ENCODE results near the gene KIF6. TPM values are rescaled to one million over a fixed set of nuclear protein-coding genes. Genes with fewer than 3 reads are reported as not detected.

The KIF6 gene
- total RNA-seq, 1 donor from 2014 or later: 2.0 TPM

GRCh38 chr6:39452306-39453145, 272.7 kb downstream of the KIF6 start:
- no peaks in the 10 kb centered on the region for H3K27me3 ChIP-seq (ENCODE audit: insufficient read depth, low read length)
- Mint-ChIP-seq H3K27ac (ENCODE audit: unreplicated experiment) (no peak overlapping the region), H3K4me3 (ENCODE audit: unreplicated experiment) (no peak overlapping the region), H3K36me3 (ENCODE audit: low read depth, unreplicated experiment) (peaks cover 2% of the 10 kb centered on the region), H3K4me1 (ENCODE audit: low read depth, unreplicated experiment) (peaks cover 12% of the 10 kb centered on the region), H3K9me3 (ENCODE audit: unreplicated experiment) (peaks cover 2% of the 10 kb centered on the region), H3K27me3 (ENCODE audit: low read depth, unreplicated experiment) (peaks cover 6% of the 10 kb centered on the region)
- H3K79me2 ChIP-seq (ENCODE audit: insufficient read depth, low read length): no peaks in the 10 kb centered on the region
- DNase-seq (ENCODE audit: low read depth): peak; percentile 81
- TF ChIP-seq CTCF (IDR thresholded peaks at IDR 0.05; ENCODE audit: insufficient read depth, low read depth, low read length) (no peak), EZH2 (IDR thresholded peaks at IDR 0.05; ENCODE audit: insufficient read depth, low read length) (no peak)
- no peak overlapping the region for H3K9ac ChIP-seq (ENCODE audit: low read length)
- H3K4me1 ChIP-seq (ENCODE audit: insufficient read depth, low read length): peaks cover 12% of the 10 kb centered on the region
- no peaks in the 10 kb centered on the region for H3K9me3 ChIP-seq (ENCODE audit: insufficient read depth, low read depth, low read length)
- H3K4me2 ChIP-seq (ENCODE audit: low read length): peak overlapping the region; percentile 27
- H4K20me1 ChIP-seq (ENCODE audit: insufficient read depth, low read length): no peaks in the 10 kb centered on the region
- H3K27ac ChIP-seq (ENCODE audit: low read depth, low read length): no peak overlapping the region
- H3K4me3 ChIP-seq (ENCODE audit: insufficient read depth, low read depth, low read length): no peak overlapping the region
- no peaks in the 10 kb centered on the region for H3K36me3 ChIP-seq (ENCODE audit: insufficient read depth, low read length)
- H2AFZ ChIP-seq (ENCODE audit: low read depth, low read length): no peak overlapping the region
- peak; percentile 47 for FAIRE-seq

- no peak overlapping the region for H3K4me3 ChIP-seq (ENCODE audit: insufficient read depth, low read depth, low read length)
- no peak overlapping the region for H3K27ac ChIP-seq (ENCODE audit: low read depth, low read length)
- FAIRE-seq (no peak), DNase-seq (ENCODE audit: low read depth) (no peak)
- H3K79me2 ChIP-seq (ENCODE audit: insufficient read depth, low read length): no peaks in the 10 kb centered on the region
- Mint-ChIP-seq H3K9me3 (ENCODE audit: unreplicated experiment) (peaks cover 4% of the 10 kb centered on the region), H3K27ac (ENCODE audit: unreplicated experiment) (no peak overlapping the region), H3K36me3 (ENCODE audit: low read depth, unreplicated experiment) (peaks cover 2% of the 10 kb centered on the region), H3K4me3 (ENCODE audit: unreplicated experiment) (no peak overlapping the region), H3K4me1 (ENCODE audit: low read depth, unreplicated experiment) (peaks cover 18% of the 10 kb centered on the region), H3K27me3 (ENCODE audit: low read depth, unreplicated experiment) (peaks cover 6% of the 10 kb centered on the region)
- H3K27me3 ChIP-seq (ENCODE audit: insufficient read depth, low read length): no peaks in the 10 kb centered on the region
- no peaks in the 10 kb centered on the region for H3K9me3 ChIP-seq (ENCODE audit: insufficient read depth, low read depth, low read length)
- no peaks in the 10 kb centered on the region for H3K36me3 ChIP-seq (ENCODE audit: insufficient read depth, low read length)
- H3K4me1 ChIP-seq (ENCODE audit: insufficient read depth, low read length): peaks cover 12% of the 10 kb centered on the region
- H2AFZ ChIP-seq (ENCODE audit: low read depth, low read length): no peak overlapping the region
- H3K4me2 ChIP-seq (ENCODE audit: low read length): peak overlapping the region; percentile 27
- H3K9ac ChIP-seq (ENCODE audit: low read length): no peak overlapping the region
- TF ChIP-seq CTCF (IDR thresholded peaks at IDR 0.05; ENCODE audit: insufficient read depth, low read depth, low read length): peak; percentile 41
- no peak for TF ChIP-seq EZH2 (IDR thresholded peaks at IDR 0.05; ENCODE audit: insufficient read depth, low read length)
- H4K20me1 ChIP-seq (ENCODE audit: insufficient read depth, low read length): no peaks in the 10 kb centered on the region
Measured at GRCh38 chr6:39451831-39452230, 273.4 kb downstream of the KIF6 start.

- Mint-ChIP-seq H3K4me3 (ENCODE audit: unreplicated experiment) (no peak overlapping the region), H3K4me1 (ENCODE audit: low read depth, unreplicated experiment) (peaks cover 20% of the 10 kb centered on the region), H3K36me3 (ENCODE audit: low read depth, unreplicated experiment) (no peaks in the 10 kb centered on the region), H3K9me3 (ENCODE audit: unreplicated experiment) (peaks cover 3% of the 10 kb centered on the region), H3K27me3 (ENCODE audit: low read depth, unreplicated experiment) (peaks cover 10% of the 10 kb centered on the region), H3K27ac (ENCODE audit: unreplicated experiment) (no peak overlapping the region)
- H3K4me2 ChIP-seq (ENCODE audit: low read length): no peak overlapping the region
- no peaks in the 10 kb centered on the region for H3K27me3 ChIP-seq (ENCODE audit: insufficient read depth, low read length)
- no peaks in the 10 kb centered on the region for H3K79me2 ChIP-seq (ENCODE audit: insufficient read depth, low read length)
- TF ChIP-seq EZH2 (IDR thresholded peaks at IDR 0.05; ENCODE audit: insufficient read depth, low read length): no peak
- TF ChIP-seq CTCF (IDR thresholded peaks at IDR 0.05; ENCODE audit: insufficient read depth, low read depth, low read length): no peak
- FAIRE-seq (no peak), DNase-seq (ENCODE audit: low read depth) (no peak)
- no peaks in the 10 kb centered on the region for H4K20me1 ChIP-seq (ENCODE audit: insufficient read depth, low read length)
- no peaks in the 10 kb centered on the region for H3K36me3 ChIP-seq (ENCODE audit: insufficient read depth, low read length)
- H3K9me3 ChIP-seq (ENCODE audit: insufficient read depth, low read depth, low read length): no peaks in the 10 kb centered on the region
- H3K27ac ChIP-seq (ENCODE audit: low read depth, low read length): no peak overlapping the region
- no peak overlapping the region for H3K9ac ChIP-seq (ENCODE audit: low read length)
- H3K4me1 ChIP-seq (ENCODE audit: insufficient read depth, low read length): peaks cover 12% of the 10 kb centered on the region
- no peak overlapping the region for H3K4me3 ChIP-seq (ENCODE audit: insufficient read depth, low read depth, low read length)
- H2AFZ ChIP-seq (ENCODE audit: low read depth, low read length): no peak overlapping the region
Measured at GRCh38 chr6:39449022-39449421, 276.2 kb downstream of the KIF6 start.
